ENCODE data around the gene SCYGR1.
"Not testable (repeated sequence)": the region's sequence is repeated elsewhere in the genome, so short reads cannot be mapped to it uniquely, and the experiment has no call there.

The SCYGR1 gene

DNA sequence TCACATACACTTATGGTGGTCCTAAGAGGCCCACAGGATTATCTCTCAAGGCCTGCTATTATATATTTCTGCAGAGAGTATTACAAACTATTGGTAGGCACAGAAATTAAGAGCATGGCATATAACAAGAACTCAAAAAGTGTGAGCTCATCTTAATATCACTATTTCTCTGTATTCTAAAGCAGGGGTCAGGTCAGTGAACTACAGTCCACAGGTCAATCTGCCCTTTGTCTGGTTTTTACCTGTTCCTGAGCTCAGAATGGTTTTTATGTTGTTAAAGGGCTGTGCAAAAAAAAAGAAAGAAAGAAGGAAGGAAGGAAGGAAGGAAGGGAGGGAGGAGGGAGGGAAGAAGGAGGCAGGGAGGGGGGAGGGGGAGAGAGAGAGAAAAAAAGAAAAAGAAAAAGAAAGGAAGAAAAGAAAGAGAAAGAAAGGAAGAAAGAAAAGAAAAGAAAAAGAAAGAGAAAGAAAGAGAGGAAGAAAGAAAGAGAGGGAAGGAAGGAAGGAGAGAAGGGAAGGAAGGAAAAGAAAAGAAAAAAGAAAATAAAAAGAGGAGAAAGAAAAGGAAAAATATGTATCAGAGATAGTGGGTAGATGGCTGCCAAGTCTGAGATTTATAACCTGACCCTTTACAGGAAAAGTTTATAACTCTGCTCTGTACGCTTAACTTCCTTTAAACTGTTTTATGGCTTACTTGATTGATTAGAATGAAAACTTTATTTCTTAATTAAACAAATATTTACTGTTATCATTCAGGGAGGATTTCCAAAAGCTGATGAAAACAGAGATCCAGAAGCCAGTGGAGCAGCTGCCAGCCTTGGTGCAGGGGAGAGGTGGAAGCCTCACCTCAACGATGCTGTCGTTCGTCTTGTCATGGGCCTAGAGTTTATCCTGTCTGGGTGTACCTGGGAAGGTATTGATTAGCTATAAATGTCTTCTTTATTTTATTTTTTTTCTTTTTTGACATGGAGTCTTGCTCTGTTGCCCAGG is 11.2 kb upstream of the SCYGR1 start:
- Histone ChIP-seq H3K27ac (ENCODE audit: low read length) (no peak overlapping the region), H3K36me3 (ENCODE audit: insufficient read depth, low read depth, low read length) (no peaks in the 10 kb centered on the region), H3K4me1 (ENCODE audit: insufficient read depth, low read length) (0 out of 2 replicates have a peak, but pooled peaks cover under 1% of the 10 kb centered on the region), H3K27me3 (ENCODE audit: insufficient read depth, low read length) (no peaks in the 10 kb centered on the region), H3K4me3 (ENCODE audit: low read length) (no peak overlapping the region), H3K9ac (ENCODE audit: low read depth, low read length) (no peak overlapping the region), H3K9me3 (ENCODE audit: insufficient read depth, low read depth, low read length) (no peaks in the 10 kb centered on the region)

DNA sequence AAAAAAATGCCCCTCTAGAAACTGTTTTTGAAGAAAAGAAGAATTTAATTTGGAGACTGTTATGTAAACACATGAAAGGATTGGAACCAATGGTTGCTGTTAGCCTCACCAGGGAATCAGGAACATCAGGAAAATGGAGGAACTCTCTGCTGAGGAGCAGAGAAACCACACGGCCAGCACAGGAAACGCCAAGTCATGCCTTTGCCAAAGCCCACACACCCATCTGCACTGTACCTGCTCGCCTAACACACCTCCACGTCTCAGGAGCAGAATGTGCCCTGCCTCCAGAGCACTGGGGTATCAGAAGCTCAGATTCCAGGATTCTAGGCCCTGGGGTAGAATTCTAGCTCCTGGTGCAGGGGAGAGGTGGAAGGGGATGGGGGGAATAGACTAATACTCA is 9.8 kb upstream of the SCYGR1 start:
- H3K27ac ChIP-seq (ENCODE audit: low read length), result no peak overlapping the region

DNA sequence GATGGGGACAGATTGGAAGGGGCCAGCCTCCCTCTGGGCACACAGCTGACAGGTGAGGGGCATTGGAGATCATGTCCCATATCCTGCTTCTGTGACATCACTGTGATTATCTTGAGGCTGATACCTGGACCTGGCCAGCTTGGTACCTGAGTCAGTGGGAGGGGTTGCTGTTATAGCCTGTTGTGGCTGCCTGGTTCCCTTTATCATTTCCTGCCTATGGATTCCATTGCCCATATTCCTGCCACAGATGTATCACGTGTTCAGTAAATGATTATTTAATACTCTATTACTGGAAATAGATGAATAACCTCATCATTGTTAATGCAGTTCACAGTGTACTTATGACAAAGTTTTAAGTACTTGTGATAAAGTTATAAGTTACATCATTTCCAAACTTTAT is 7.8 kb upstream of the SCYGR1 start:
- H3K27me3 ChIP-seq (ENCODE audit: insufficient read depth, low read length), result no peaks in the 10 kb centered on the region
- H3K4me1 ChIP-seq (ENCODE audit: insufficient read depth, low read length), result 0 out of 2 replicates have a peak, but pooled peaks cover 6% of the 10 kb centered on the region
- no peaks in the 10 kb centered on the region for H3K9me3 ChIP-seq (ENCODE audit: insufficient read depth, low read depth, low read length)
- no peaks in the 10 kb centered on the region for H3K36me3 ChIP-seq (ENCODE audit: insufficient read depth, low read depth, low read length)
- H3K9ac ChIP-seq (ENCODE audit: low read depth, low read length), result no peak overlapping the region
- no peak overlapping the region for H3K4me3 ChIP-seq (ENCODE audit: low read length)
- H3K27ac ChIP-seq (ENCODE audit: low read length), result no peak overlapping the region

More for the DNA sequence above, 9.8 kb upstream of the SCYGR1 start:
- Histone ChIP-seq H3K36me3 (ENCODE audit: insufficient read depth, low read depth, low read length) (no peaks in the 10 kb centered on the region), H3K9me3 (ENCODE audit: insufficient read depth, low read depth, low read length) (no peaks in the 10 kb centered on the region), H3K4me3 (ENCODE audit: low read length) (no peak overlapping the region), H3K27me3 (ENCODE audit: insufficient read depth, low read length) (no peaks in the 10 kb centered on the region), H3K4me1 (ENCODE audit: insufficient read depth, low read length) (0 out of 2 replicates have a peak, but pooled peaks cover 6% of the 10 kb centered on the region), H3K9ac (ENCODE audit: low read depth, low read length) (no peak overlapping the region)

DNA sequence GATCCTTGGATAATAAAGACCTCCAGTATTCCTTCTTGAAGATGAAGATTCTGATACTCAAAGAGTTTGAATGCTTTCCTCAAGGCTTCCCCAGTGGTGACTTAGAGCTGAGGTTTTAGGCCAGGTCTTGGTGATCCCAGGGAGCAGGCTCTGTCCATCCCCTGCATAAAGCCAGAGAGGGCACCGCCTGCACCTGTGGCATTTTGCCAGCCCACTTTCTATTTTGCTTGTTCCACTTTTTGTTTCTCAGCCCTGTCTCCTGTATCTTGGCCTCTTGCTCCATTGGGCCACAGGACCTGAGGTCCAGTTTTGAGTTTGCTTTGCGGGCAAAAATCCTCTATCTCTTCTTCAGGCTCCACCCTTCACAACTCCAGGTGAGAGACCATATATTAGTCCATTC is 6.7 kb upstream of the SCYGR1 start:
- Histone ChIP-seq H3K9ac (ENCODE audit: low read depth, low read length) (no peak overlapping the region), H3K4me1 (ENCODE audit: insufficient read depth, low read length) (0 out of 2 replicates have a peak, but pooled peaks cover 6% of the 10 kb centered on the region), H3K36me3 (ENCODE audit: insufficient read depth, low read depth, low read length) (no peaks in the 10 kb centered on the region), H3K27me3 (ENCODE audit: insufficient read depth, low read length) (no peaks in the 10 kb centered on the region), H3K4me3 (ENCODE audit: low read length) (no peak overlapping the region), H3K27ac (ENCODE audit: low read length) (no peak overlapping the region), H3K9me3 (ENCODE audit: insufficient read depth, low read depth, low read length) (no peaks in the 10 kb centered on the region)

DNA sequence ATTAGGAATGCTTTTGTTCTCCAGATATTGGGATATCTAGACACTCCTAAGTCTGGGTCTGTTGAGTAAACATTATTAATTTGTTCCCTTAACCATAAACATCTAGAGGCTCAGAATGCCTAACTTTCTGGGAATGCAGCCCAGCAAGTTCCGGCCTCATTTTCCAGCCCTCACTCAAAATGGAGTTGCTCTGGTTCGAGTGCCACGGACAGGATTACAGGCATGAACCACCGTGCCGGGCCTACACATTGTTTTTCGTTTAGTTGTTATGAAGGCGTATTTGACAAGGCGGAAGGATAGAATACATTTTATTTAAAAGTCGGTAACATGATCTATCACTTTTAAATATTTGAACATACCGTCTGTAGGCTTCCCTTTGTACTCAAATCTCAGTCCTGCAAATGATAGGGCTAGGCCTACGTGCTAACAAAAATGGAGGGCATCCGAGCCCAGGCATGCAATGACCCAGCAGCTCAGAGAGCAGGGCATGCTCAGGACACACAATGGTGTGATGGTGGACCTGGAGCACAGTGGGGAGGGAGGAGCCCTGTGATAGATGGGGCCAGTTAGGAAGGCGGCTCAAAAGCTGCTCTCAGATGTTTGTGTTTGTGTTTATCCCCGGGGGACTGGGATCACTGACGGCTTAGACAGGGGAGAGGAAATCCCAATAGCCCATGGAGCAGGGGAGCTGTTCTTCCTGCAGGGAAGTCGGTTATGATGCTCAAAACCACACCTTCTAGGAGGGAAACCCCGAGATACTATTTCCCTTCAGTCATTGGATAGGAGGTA is 2.9 kb upstream of the SCYGR1 start:
- Histone ChIP-seq H3K36me3 (ENCODE audit: insufficient read depth, low read depth, low read length) (no peaks in the 10 kb centered on the region), H3K9me3 (ENCODE audit: insufficient read depth, low read depth, low read length) (no peaks in the 10 kb centered on the region), H3K27me3 (ENCODE audit: insufficient read depth, low read length) (no peaks in the 10 kb centered on the region), H3K9ac (ENCODE audit: low read depth, low read length) (no peak overlapping the region), H3K4me1 (ENCODE audit: insufficient read depth, low read length) (0 out of 2 replicates have a peak, but pooled peaks cover 6% of the 10 kb centered on the region), H3K4me3 (ENCODE audit: low read length) (no peak overlapping the region), H3K27ac (ENCODE audit: low read length) (no peak overlapping the region)

DNA sequence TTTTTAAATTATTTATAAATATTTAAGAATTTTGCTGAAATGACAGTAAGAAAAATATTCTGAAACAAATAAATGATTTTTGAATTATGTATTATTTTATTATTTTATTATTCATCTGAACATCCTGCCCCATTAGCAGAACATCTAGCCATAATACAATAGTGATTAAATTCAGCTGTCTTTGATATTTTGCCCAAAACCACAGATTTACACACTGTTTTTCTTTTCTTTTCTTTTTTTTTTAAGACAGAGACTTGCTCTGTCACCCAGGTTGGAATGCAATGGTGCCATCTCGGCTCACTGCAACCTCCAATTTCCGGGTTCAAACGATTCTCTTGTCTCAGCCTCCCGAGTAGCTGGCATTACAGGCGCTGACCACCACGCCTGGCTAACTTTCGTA is 1.9 kb upstream of the SCYGR1 start:
- Histone ChIP-seq H3K27me3 (ENCODE audit: insufficient read depth, low read length) (no peaks in the 10 kb centered on the region), H3K36me3 (ENCODE audit: insufficient read depth, low read depth, low read length) (no peaks in the 10 kb centered on the region), H3K27ac (ENCODE audit: low read length) (no peak overlapping the region), H3K9me3 (ENCODE audit: insufficient read depth, low read depth, low read length) (no peaks in the 10 kb centered on the region), H3K4me1 (ENCODE audit: insufficient read depth, low read length) (0 out of 2 replicates have a peak, but pooled peaks cover 6% of the 10 kb centered on the region), H3K4me3 (ENCODE audit: low read length) (no peak overlapping the region), H3K9ac (ENCODE audit: low read depth, low read length) (no peak overlapping the region)

DNA sequence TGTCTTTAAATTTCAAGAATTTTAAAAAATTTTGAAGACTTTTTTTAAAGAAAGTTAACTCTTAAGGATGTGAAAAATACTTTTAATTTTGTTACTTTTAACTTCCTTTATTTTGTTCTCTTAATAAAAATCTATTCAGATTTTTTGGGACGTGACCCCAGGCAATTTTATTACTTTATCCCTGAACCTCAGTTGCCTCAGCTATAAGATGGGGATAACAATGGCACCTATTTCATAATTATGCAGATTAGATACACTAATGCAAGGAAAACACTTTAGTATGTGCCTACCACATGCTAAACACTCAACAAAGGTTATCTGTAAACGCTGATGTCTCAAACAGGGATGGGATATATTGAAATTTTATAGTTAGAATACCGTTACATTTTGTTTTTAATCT is 1.5 kb upstream of the SCYGR1 start:
- Histone ChIP-seq H3K9me3 (ENCODE audit: insufficient read depth, low read depth, low read length) (no peaks in the 10 kb centered on the region), H3K27ac (ENCODE audit: low read length) (no peak overlapping the region), H3K27me3 (ENCODE audit: insufficient read depth, low read length) (no peaks in the 10 kb centered on the region), H3K9ac (ENCODE audit: low read depth, low read length) (no peak overlapping the region), H3K4me3 (ENCODE audit: low read length) (no peak overlapping the region), H3K36me3 (ENCODE audit: insufficient read depth, low read depth, low read length) (no peaks in the 10 kb centered on the region), H3K4me1 (ENCODE audit: insufficient read depth, low read length) (0 out of 2 replicates have a peak, but pooled peaks cover 6% of the 10 kb centered on the region)

DNA sequence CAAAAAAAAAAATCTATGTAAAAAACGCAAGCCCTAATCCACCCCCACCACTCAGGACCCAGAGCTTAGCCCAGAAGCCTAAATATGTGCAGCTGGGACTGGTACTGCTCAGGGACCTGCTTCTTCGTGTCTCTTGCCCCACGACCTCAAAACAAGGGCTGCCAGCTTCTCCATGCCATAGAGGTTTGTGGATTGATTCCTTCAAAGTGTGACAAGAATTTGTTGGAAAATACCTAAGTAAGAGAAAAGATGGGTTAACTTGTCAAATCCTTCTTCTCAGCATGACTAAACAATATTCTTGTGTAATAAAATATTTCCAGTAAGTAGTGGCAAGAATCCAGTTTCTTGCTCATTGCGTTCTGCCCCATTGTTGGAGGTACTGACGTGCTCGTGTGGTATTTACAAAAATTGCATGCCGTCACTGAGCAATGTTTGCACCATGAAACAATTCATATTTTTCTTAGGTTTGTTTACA is 825 bp upstream of the SCYGR1 start:
- H3K4me1 ChIP-seq (ENCODE audit: insufficient read depth, low read length), result 0 out of 2 replicates have a peak, but pooled peaks cover 2% of the 10 kb centered on the region
- no peaks in the 10 kb centered on the region for H3K36me3 ChIP-seq (ENCODE audit: insufficient read depth, low read depth, low read length)
- no peaks in the 10 kb centered on the region for H3K27me3 ChIP-seq (ENCODE audit: insufficient read depth, low read length)
- H3K9me3 ChIP-seq (ENCODE audit: insufficient read depth, low read depth, low read length), result no peaks in the 10 kb centered on the region
- no peak overlapping the region for H3K27ac ChIP-seq (ENCODE audit: low read length)
- no peak overlapping the region for H3K9ac ChIP-seq (ENCODE audit: low read depth, low read length)
- H3K4me3 ChIP-seq (ENCODE audit: low read length), result no peak overlapping the region

DNA sequence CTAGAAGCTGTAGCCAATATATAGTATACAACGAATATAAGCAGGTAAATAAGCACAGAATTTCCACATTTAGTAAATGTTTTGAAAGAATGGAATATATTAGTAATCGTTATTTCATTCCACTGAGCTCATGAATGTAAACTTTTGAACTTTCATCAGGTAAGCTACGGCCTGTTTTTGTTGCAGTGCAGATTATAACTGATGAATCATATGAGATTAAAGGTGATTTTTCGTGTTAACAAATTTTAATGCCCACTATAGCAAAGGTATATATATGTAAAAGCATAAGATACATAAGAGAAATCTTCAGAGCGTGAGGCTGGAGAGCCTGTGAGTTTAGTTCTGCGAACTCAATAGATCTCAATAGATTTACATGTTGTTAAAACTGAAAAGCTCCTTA is 1.1 kb downstream of the SCYGR1 start:
- Histone ChIP-seq H3K4me3 (ENCODE audit: low read length) (no peak overlapping the region), H3K9me3 (ENCODE audit: insufficient read depth, low read depth, low read length) (no peaks in the 10 kb centered on the region), H3K4me1 (ENCODE audit: insufficient read depth, low read length) (no peaks in the 10 kb centered on the region), H3K9ac (ENCODE audit: low read depth, low read length) (no peak overlapping the region), H3K27me3 (ENCODE audit: insufficient read depth, low read length) (no peaks in the 10 kb centered on the region), H3K36me3 (ENCODE audit: insufficient read depth, low read depth, low read length) (no peaks in the 10 kb centered on the region), H3K27ac (ENCODE audit: low read length) (no peak overlapping the region)

DNA sequence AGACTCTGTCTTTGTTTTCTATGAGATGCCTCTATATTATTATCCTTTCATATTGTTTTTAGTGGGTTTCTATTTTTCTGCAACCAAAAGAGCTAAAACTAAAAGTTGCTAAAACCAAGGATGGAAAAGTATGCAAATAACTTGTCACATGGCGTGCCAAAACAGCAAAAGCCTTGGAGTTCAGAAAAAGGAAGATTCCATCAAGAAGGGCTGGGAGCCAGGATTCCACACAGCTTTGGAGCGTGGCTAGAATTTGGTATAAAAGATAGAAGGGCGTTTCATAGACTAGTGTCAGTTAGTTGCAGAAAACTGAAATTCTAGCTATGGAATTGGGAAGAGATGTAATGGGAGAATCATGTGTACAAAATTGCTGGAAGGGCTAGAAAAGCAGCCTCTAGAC is 4.1 kb downstream of the SCYGR1 start:
- H3K9ac ChIP-seq (ENCODE audit: low read depth, low read length), result no peak overlapping the region
- H3K27ac ChIP-seq (ENCODE audit: low read length), result no peak overlapping the region
- no peaks in the 10 kb centered on the region for H3K27me3 ChIP-seq (ENCODE audit: insufficient read depth, low read length)
- no peaks in the 10 kb centered on the region for H3K9me3 ChIP-seq (ENCODE audit: insufficient read depth, low read depth, low read length)
- H3K4me1 ChIP-seq (ENCODE audit: insufficient read depth, low read length), result no peaks in the 10 kb centered on the region
- no peaks in the 10 kb centered on the region for H3K36me3 ChIP-seq (ENCODE audit: insufficient read depth, low read depth, low read length)
- H3K4me3 ChIP-seq (ENCODE audit: low read length), result no peak overlapping the region

DNA sequence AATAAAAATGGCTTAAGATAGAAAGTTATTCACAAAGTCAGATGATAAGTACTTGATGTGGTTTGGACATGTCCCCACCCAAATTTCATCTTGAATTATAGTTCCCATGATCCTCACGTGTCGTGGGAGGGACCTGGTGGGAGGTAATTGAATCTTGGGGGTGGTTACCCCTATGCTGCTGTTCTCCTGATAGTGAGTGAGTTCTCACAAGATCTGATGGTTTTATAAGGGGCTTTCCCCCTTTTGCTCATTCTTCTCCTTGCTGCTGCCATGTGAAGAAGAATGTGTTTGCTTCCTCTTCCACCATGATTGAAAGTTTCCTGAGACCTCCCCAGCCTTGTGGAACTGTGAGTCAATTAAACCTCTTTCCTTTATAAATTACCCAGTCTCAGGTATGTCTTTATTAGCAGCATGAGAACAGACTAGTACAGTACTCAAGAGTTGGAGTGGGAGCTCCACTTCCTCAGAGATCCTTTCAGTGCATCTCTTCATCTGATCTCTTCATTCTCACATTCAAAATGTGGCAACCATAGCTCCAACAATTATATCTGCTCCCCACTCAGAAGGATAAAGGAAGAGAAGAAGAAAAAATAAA is 5.4 kb downstream of the SCYGR1 start:
- not testable (repeated sequence) for H3K4me3 ChIP-seq (ENCODE audit: low read length); H3K4me1 ChIP-seq (ENCODE audit: insufficient read depth, low read length); H3K27me3 ChIP-seq (ENCODE audit: insufficient read depth, low read length); H3K36me3 ChIP-seq (ENCODE audit: insufficient read depth, low read depth, low read length); H3K9ac ChIP-seq (ENCODE audit: low read depth, low read length); H3K27ac ChIP-seq (ENCODE audit: low read length); H3K9me3 ChIP-seq (ENCODE audit: insufficient read depth, low read depth, low read length)
